Measurements from ENCODE around the gene GPX4. TPM values are rescaled to one million over a fixed set of nuclear protein-coding genes. Genes with fewer than 3 reads are reported as not detected.

GPX4 gene
- total and polyA plus RNA-seq, 2 donors (not counting 3 experiments of a cell fraction or from before 2014, with no cell fraction given), result 469 to 1,136 TPM

DNA sequence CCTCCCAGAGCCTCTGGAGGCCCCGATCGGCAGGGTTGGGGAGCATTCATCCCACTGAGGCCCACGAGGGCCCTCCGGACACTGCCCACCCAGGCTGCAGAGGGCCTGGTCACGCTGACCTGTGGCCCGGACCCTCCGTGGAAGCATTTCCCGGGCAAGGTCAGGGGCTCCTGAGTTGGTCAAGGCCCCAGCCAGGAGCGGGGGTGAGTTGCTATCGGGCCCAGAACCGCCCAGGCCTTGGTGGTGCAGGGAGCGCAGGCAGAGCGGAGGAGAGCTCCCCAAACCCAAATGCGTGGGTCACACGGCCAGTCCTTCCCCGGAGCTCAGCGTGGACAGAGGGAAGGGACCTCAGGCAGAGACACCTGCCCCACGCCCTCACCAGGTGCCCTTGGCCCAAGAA, 25.7 kb downstream of the GPX4 start:
- H3K4me2 ChIP-seq (ENCODE audit: insufficient read depth, low read length), result no peak overlapping the region
- ChIA-PET POLR2A (no interaction called here), CTCF (interaction anchor here (1.5 to 2.0 kb wide), 3 partner anchors 16 to 84 kb away, joined by 3 to 20 read pairs (median 3); no protein-coding TSS in a partner anchor)
- FAIRE-seq (no peak), DNase-seq (ENCODE audit: low read depth, low spot score) (no peak)
- H3K9me3 ChIP-seq (replicated peaks; ENCODE audit: control insufficient read depth, insufficient read depth, low read length), result no peaks in the 10 kb centered on the region
- H3K4me3 ChIP-seq (replicated peaks in 1 of 3; ENCODE audit: insufficient read depth in 1 of 3, low read depth in 1 of 3, low read length in 3 of 3), result no peak overlapping the region
- H3K79me2 ChIP-seq (ENCODE audit: control insufficient read depth, insufficient read depth, low read length), result peaks cover 62% of the 10 kb centered on the region
- no peaks in the 10 kb centered on the region for H3K9me1 ChIP-seq (replicated peaks; ENCODE audit: control insufficient read depth, extremely low read depth, insufficient read depth, low read length)
- H3K27me3 ChIP-seq (ENCODE audit: control insufficient read depth in 2 of 2, insufficient read depth in 2 of 2, low read length in 2 of 2), result no peaks in the 10 kb centered on the region
- TF ChIP-seq JUN (IDR thresholded peaks at IDR 0.05; ENCODE audit: borderline replicate concordance, insufficient read depth, insufficient read length, low read depth), result no peak
- TF ChIP-seq FOS (IDR thresholded peaks at IDR 0.05; ENCODE audit: borderline replicate concordance, insufficient read depth, low read length), result no peak
- peaks cover 34% of the 10 kb centered on the region for H3K4me1 ChIP-seq (ENCODE audit: control insufficient read depth, extremely low read depth, insufficient read depth, low read length)
- H3K27ac ChIP-seq (ENCODE audit: insufficient read depth, low read depth, low read length), result no peak overlapping the region
- no peak overlapping the region for H2AFZ ChIP-seq (ENCODE audit: low read depth, low read length)
- dilution Hi-C loops (cut with MboI; ENCODE audit: extremely low pct_ligation_motif_present, low sequenced_read_pairs), result no loop called here
- H4K20me1 ChIP-seq (replicated peaks; ENCODE audit: control insufficient read depth, extremely low read depth, insufficient read depth, low read length), result no peaks in the 10 kb centered on the region
- intact Hi-C loops (cut with micrococcal nuclease), result no loop called here
- H3K36me3 ChIP-seq (ENCODE audit: control insufficient read depth in 2 of 2, extremely low read depth in 1 of 2, insufficient read depth in 2 of 2, low read length in 2 of 2), result peaks cover 3 to 13% of the 10 kb centered on the region in 2 experiments
- H3K9ac ChIP-seq (replicated peaks; ENCODE audit: extremely low read depth, insufficient read depth, low read length), result no peak overlapping the region
- BruUV-seq (replicated peaks), result no TSS peak

DNA sequence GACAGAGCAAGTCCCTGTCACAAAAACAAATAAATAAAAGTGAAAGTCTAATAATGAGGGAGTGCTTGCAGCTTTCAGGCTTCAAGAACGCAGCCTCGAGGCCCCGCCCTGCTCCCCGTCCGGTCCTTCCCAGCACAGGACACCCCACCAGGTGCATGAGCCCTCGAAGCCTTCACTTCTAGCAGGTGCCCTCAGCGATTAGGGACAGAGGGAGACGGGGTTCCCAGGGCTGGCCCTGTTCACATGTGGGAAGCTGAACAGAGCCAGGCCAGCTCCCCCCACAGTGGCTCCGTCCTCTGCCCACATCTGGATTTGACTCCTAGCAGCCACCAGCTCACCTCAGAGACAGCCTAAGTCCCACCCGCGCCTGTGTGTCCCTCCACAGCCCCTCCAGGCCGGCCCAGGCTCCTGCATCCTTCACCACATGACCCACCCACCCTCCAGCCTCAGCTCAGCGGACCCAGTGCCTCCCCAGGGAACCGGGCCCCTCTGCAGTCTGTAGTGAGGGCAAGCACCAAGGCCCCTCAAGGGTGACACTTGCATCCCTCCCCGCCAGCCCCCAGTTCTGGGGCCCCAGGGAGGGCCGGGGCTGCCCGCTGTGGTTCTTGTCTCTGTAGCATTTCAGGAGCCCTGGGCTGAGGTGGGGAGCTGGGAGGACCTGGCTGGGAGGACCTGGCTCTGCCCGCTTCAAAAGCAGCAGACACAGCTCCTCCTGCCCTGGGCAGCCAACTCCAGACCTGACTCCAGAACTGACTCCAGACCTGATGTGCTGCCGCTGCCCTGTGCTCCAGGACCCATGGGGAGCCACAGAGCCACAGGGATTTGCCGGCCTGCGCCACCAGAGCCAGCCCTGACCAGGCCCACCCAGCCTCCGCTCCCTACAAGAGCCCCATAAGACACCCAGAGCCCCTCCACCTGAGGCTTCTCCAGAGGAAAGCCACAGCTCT, 27.2 kb downstream of the GPX4 start:
- no peaks in the 10 kb centered on the region for H4K20me1 ChIP-seq (replicated peaks; ENCODE audit: control insufficient read depth, extremely low read depth, insufficient read depth, low read length)
- peak overlapping the region; percentile 85 for H3K4me2 ChIP-seq (ENCODE audit: insufficient read depth, low read length)
- no peaks in the 10 kb centered on the region for H3K9me3 ChIP-seq (replicated peaks; ENCODE audit: control insufficient read depth, insufficient read depth, low read length)
- BruUV-seq (replicated peaks), result no TSS peak
- H3K9me1 ChIP-seq (replicated peaks; ENCODE audit: control insufficient read depth, extremely low read depth, insufficient read depth, low read length), result no peaks in the 10 kb centered on the region
- H2AFZ ChIP-seq (ENCODE audit: low read depth, low read length), result no peak overlapping the region
- dilution Hi-C loops (cut with MboI; ENCODE audit: extremely low pct_ligation_motif_present, low sequenced_read_pairs), result no loop called here
- peaks cover 29% of the 10 kb centered on the region for H3K4me1 ChIP-seq (ENCODE audit: control insufficient read depth, extremely low read depth, insufficient read depth, low read length)
- ChIA-PET CTCF (interaction anchor here (0.6 to 2.0 kb wide), 13 partner anchors 12 to 712 kb away, joined by 3 to 20 read pairs (median 3); no protein-coding TSS in a partner anchor), POLR2A (interaction anchor here (0.6 to 1.0 kb wide), 2 partner anchors 60 to 138 kb away, joined by 3 read pairs; partner anchors contain the start of gene CIRBP)
- no peaks in the 10 kb centered on the region for H3K27me3 ChIP-seq (ENCODE audit: control insufficient read depth in 2 of 2, insufficient read depth in 2 of 2, low read length in 2 of 2)
- FAIRE-seq, result peak; percentile 56
- H3K9ac ChIP-seq (replicated peaks; ENCODE audit: extremely low read depth, insufficient read depth, low read length), result peak overlapping the region; percentile 96
- H3K4me3 ChIP-seq (replicated peaks in 1 of 3; ENCODE audit: insufficient read depth in 1 of 3, low read depth in 1 of 3, low read length in 3 of 3), result peak overlapping the region; percentile 64 to 81 (median 79)
- DNase-seq (ENCODE audit: low read depth, low spot score), result peak; percentile 44
- peaks cover 51% of the 10 kb centered on the region for H3K79me2 ChIP-seq (ENCODE audit: control insufficient read depth, insufficient read depth, low read length)
- peaks cover 0 to 10% of the 10 kb centered on the region in 2 experiments for H3K36me3 ChIP-seq (ENCODE audit: control insufficient read depth in 2 of 2, extremely low read depth in 1 of 2, insufficient read depth in 2 of 2, low read length in 2 of 2)
- H3K27ac ChIP-seq (ENCODE audit: insufficient read depth, low read depth, low read length), result peak overlapping the region; percentile 92
- intact Hi-C loops (cut with micrococcal nuclease), result loop anchor here (2.0 kb wide), 1 partner anchor 42 kb away; no protein-coding TSS in a partner anchor
- TF ChIP-seq, protein P1, sequence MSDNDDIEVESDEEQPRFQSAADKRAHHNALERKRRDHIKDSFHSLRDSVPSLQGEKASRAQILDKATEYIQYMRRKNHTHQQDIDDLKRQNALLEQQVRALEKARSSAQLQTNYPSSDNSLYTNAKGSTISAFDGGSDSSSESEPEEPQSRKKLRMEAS (IDR thresholded peaks at IDR 0.05; ENCODE audit: insufficient read depth, insufficient read length), result no peak
- no peak for TF ChIP-seq MYC (IDR thresholded peaks at IDR 0.05; ENCODE audit: low read depth, low read length)
- TF ChIP-seq, protein P2, sequence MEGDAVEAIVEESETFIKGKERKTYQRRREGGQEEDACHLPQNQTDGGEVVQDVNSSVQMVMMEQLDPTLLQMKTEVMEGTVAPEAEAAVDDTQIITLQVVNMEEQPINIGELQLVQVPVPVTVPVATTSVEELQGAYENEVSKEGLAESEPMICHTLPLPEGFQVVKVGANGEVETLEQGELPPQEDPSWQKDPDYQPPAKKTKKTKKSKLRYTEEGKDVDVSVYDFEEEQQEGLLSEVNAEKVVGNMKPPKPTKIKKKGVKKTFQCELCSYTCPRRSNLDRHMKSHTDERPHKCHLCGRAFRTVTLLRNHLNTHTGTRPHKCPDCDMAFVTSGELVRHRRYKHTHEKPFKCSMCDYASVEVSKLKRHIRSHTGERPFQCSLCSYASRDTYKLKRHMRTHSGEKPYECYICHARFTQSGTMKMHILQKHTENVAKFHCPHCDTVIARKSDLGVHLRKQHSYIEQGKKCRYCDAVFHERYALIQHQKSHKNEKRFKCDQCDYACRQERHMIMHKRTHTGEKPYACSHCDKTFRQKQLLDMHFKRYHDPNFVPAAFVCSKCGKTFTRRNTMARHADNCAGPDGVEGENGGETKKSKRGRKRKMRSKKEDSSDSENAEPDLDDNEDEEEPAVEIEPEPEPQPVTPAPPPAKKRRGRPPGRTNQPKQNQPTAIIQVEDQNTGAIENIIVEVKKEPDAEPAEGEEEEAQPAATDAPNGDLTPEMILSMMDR (IDR thresholded peaks at IDR 0.05; ENCODE audit: extremely low read depth in 1 of 2, insufficient read depth in 1 of 2, low read depth in 1 of 2, low read length in 2 of 2), result no peak
- no peak for TF ChIP-seq POLR2AphosphoS5 (IDR thresholded peaks at IDR 0.05; ENCODE audit: insufficient read depth, low read depth, low read length)
- TF ChIP-seq POLR2A (IDR thresholded peaks at IDR 0.05; ENCODE audit: low read depth, low read length), result no peak
- no peak for TF ChIP-seq JUN (IDR thresholded peaks at IDR 0.05; ENCODE audit: borderline replicate concordance, insufficient read depth, insufficient read length, low read depth)
- TF ChIP-seq GATA2 (IDR thresholded peaks at IDR 0.05; ENCODE audit: insufficient read depth, insufficient read length, low read depth, low read length), result no peak
- TF ChIP-seq EZH2 (IDR thresholded peaks at IDR 0.05; ENCODE audit: borderline replicate concordance, low read depth, low read length, severe bottlenecking), result no peak
- no peak for TF ChIP-seq FOS (IDR thresholded peaks at IDR 0.05; ENCODE audit: borderline replicate concordance, insufficient read depth, low read length)

Measured in endothelial cell of umbilical vein (primary cell).